Upper lobe of right lung (tissue), 1 donor: ENCODE results near the gene XIAP. TPM values are rescaled to one million over a fixed set of nuclear protein-coding genes. Genes with fewer than 3 reads are reported as not detected.

Experiments
- ATAC-seq: fragments of 200-7000 bp; cut with Tn5 transposase; one replicate; pipeline ENCODE4 v1.9.1; 2020; ENCODE audit warnings: mild to moderate bottlenecking, moderate library complexity
- DNase-seq: peaks from one replicate; pipeline ENCODE4 v3.0.0-alpha.2; 2020
- H3K27ac ChIP-seq: fragments of 200-600 bp; one replicate; pipeline ENCODE4 v1.8.0; 2022
- H3K27me3 ChIP-seq: fragments of 200-600 bp; one replicate; pipeline ENCODE4 v1.8.0; 2022; ENCODE audit warnings: mild to moderate bottlenecking
- H3K36me3 ChIP-seq: fragments of 200-600 bp; one replicate; pipeline ENCODE4 v1.8.0; 2022
- H3K4me1 ChIP-seq: fragments of 200-600 bp; one replicate; pipeline ENCODE4 v1.8.0; 2022
- H3K4me3 ChIP-seq: fragments of 200-600 bp; one replicate; pipeline ENCODE4 v1.8.0; 2022; ENCODE audit warnings: mild to moderate bottlenecking
- H3K9me3 ChIP-seq: fragments of 200-600 bp; one replicate; pipeline ENCODE4 v1.8.0; 2022
- CTCF ChIP-seq: fragments of 200-600 bp; IDR thresholded peaks from one replicate; pipeline ENCODE4 v1.8.0; 2022; ENCODE audit warnings: antibody characterized with exemption
- intact Hi-C: fragments of 100-400 bp; cut with DNase I; formaldehyde crosslinking; loops from one replicate; pipeline ENCODE4 v1.11.0; 2022
- total RNA-seq: library from RNA; stranded (reverse); fragmentation: NEBNext Ultra II Directional; extraction: Animal tissue kit (Norgen Biotek cat#: 25700); gene quantifications from one replicate; pipeline ENCODE4 v1.2.1, GENCODE V29; 2021
- donor health status: DM: no; HTN: yes; CAD: no; lungs with severe emphysema.

XIAP gene
- total RNA-seq, 1 donor from 2014 or later = 58.2 TPM

GRCh38 chrX:123943488-123943887, 83.6 kb downstream of the XIAP start:
- Histone ChIP-seq H3K9me3 (no peaks in the 10 kb centered on the region), H3K36me3 (no peaks in the 10 kb centered on the region), H3K4me1 (no peaks in the 10 kb centered on the region), H3K4me3 (no peak overlapping the region), H3K27me3 (no peaks in the 10 kb centered on the region), H3K27ac (no peak overlapping the region)
- no peak for TF ChIP-seq CTCF
- intact Hi-C loops = no loop called here
- DNase-seq (no peak), ATAC-seq (no peak)

DNA sequence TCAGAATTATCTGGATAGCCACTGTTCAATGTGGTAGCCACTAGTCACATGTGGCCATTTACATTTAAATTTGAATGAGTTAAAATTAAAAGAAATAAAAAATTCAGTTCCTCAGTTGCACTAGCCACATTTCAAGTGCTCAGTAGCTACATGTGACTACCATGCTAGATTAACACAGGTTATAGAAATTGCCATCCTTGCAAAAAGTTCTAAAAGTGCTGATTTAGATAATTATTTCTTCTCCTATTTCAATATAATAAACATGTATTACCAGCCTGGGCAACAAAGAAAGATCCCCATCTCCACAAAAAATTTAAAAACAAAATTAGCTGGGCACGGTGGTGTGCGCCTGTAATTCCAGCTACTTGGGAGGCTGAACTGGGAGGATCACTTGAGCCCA, 90.0 kb downstream of the XIAP start:
- Histone ChIP-seq H3K4me1 (no peaks in the 10 kb centered on the region), H3K27me3 (no peaks in the 10 kb centered on the region), H3K9me3 (no peaks in the 10 kb centered on the region), H3K36me3 (no peaks in the 10 kb centered on the region), H3K27ac (no peak overlapping the region), H3K4me3 (no peak overlapping the region)
- intact Hi-C loops = no loop called here
- TF ChIP-seq CTCF = no peak
- no peak for ATAC-seq
- DNase-seq = no peak

- Histone ChIP-seq H3K4me1 (peaks cover 3% of the 10 kb centered on the region), H3K9me3 (no peaks in the 10 kb centered on the region), H3K27me3 (no peaks in the 10 kb centered on the region), H3K36me3 (no peaks in the 10 kb centered on the region), H3K4me3 (peak overlapping the region; percentile 60), H3K27ac (peak overlapping the region; percentile 95)
- DNase-seq (peak; percentile 67), ATAC-seq (no peak)
- intact Hi-C loops = no loop called here
- no peak for TF ChIP-seq CTCF
Measured at GRCh38 chrX:123959281-123960063, 99.6 kb downstream of the XIAP start.

DNA sequence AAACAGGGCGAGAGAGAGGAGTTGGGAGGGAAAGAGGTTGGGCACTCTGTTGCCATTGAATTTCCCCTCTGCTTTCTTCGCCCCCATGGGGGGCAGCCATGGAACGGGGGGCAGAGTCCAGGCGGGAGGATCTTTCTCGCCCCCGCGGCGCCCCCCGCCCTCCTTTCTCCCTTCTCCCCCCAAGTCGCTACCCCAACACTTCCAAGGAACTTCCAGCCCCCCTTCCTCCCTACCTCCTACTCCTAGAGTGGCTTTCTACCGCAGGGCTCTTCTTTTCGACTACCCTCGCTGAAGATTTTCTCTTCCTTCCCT, 101.1 kb downstream of the XIAP start:
- Histone ChIP-seq H3K4me3 (peak overlapping the region; percentile 69), H3K27me3 (no peaks in the 10 kb centered on the region), H3K27ac (peak overlapping the region; percentile 98), H3K4me1 (peaks cover 6% of the 10 kb centered on the region), H3K36me3 (no peaks in the 10 kb centered on the region), H3K9me3 (no peaks in the 10 kb centered on the region)
- no peak for DNase-seq
- no peak for TF ChIP-seq CTCF
- intact Hi-C loops = no loop called here
- no peak for ATAC-seq

GRCh38 chrX:123961268-123962005, 101.6 kb downstream of the XIAP start, which contains the start of gene STAG2:
Gene STAG2, plus strand, starts transcription at chrX:123961706. Its CDS starts 60,922 bp downstream, at chrX:124022628.
- H3K27ac ChIP-seq = peak within 1 kb of the TSS; percentile 98
- peak within 1 kb of the TSS; percentile 69 for H3K4me3 ChIP-seq
- no peak for TF ChIP-seq CTCF
- H3K4me1 ChIP-seq = peaks cover 6% of the 10 kb centered on the region
- ATAC-seq = peak; percentile 76
- intact Hi-C loops = no loop called here
- no peaks in the 10 kb centered on the region for H3K36me3 ChIP-seq
- DNase-seq = peak; percentile 76
- no peaks in the 10 kb centered on the region for H3K27me3 ChIP-seq
- H3K9me3 ChIP-seq = no peaks in the 10 kb centered on the region
